ENCODE results near the gene PCDHGC4. TPM values are rescaled to one million over a fixed set of nuclear protein-coding genes. Genes with fewer than 3 reads are reported as not detected.

The PCDHGC4 gene
- total RNA-seq, 1 experiment from 2014 or later = 3.6 TPM

DNA sequence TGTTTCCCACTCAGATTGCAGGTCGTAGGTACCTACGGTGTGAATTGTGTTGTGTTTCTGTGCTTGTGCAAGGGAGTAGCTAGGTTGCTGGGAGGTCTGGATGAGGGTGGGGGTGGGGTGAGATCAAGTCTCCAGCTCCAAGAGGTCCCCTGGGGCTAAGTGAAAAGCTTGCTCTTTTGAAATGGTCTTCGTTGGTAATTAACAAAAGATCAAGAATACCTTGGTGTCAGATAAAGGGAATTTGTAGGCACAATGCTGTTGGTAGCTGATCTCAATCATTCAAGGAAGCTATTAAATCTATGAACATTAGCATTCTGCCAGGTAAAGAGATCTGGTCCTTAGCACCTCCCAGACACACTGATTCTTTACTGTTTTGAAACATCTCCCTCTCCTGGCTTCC, 928 bp upstream of the PCDHGC4 start:
- Histone ChIP-seq H3K27me3 (replicated peaks; ENCODE audit: insufficient read depth, low read depth, low read length, poor library complexity) (no peaks in the 10 kb centered on the region), H3K4me3 (ENCODE audit: low read depth, low read length, poor library complexity, severe bottlenecking) (no peak overlapping the region), H3K9me3 (ENCODE audit: low read depth, low read length, poor library complexity, severe bottlenecking) (no peaks in the 10 kb centered on the region), H3K36me3 (ENCODE audit: insufficient read depth, low read length, poor library complexity, severe bottlenecking) (peaks cover 3% of the 10 kb centered on the region), H3K4me1 (ENCODE audit: insufficient read depth, low read length, poor library complexity, severe bottlenecking) (peaks cover 41% of the 10 kb centered on the region), H3K27ac (ENCODE audit: low read depth, low read length, poor library complexity, severe bottlenecking) (no peak overlapping the region)
- POLR2A ChIA-PET (ENCODE audit: low non-redundant PET) = interaction anchor here (0.5 kb wide), 1 partner anchor 8 kb away, joined by 3 read pairs; the partner anchor contains the start of gene PCDHGC3
- BruUV-seq (replicated peaks) = no TSS peak
- intact Hi-C loops (cut with micrococcal nuclease; ENCODE audit: unreplicated experiment) = no loop called here
- DNase-seq (ENCODE audit: low spot score) = no peak
- TF ChIP-seq, protein P1, sequence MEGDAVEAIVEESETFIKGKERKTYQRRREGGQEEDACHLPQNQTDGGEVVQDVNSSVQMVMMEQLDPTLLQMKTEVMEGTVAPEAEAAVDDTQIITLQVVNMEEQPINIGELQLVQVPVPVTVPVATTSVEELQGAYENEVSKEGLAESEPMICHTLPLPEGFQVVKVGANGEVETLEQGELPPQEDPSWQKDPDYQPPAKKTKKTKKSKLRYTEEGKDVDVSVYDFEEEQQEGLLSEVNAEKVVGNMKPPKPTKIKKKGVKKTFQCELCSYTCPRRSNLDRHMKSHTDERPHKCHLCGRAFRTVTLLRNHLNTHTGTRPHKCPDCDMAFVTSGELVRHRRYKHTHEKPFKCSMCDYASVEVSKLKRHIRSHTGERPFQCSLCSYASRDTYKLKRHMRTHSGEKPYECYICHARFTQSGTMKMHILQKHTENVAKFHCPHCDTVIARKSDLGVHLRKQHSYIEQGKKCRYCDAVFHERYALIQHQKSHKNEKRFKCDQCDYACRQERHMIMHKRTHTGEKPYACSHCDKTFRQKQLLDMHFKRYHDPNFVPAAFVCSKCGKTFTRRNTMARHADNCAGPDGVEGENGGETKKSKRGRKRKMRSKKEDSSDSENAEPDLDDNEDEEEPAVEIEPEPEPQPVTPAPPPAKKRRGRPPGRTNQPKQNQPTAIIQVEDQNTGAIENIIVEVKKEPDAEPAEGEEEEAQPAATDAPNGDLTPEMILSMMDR (conservative IDR thresholded peaks at IDR 0.05; ENCODE audit: low read depth, low read length) = no peak
- no peak for TF ChIP-seq EZH2 (IDR thresholded peaks at IDR 0.05; ENCODE audit: borderline replicate concordance, low read depth, low read length, poor library complexity, severe bottlenecking)
- CTCF ChIA-PET = no interaction called here

DNA sequence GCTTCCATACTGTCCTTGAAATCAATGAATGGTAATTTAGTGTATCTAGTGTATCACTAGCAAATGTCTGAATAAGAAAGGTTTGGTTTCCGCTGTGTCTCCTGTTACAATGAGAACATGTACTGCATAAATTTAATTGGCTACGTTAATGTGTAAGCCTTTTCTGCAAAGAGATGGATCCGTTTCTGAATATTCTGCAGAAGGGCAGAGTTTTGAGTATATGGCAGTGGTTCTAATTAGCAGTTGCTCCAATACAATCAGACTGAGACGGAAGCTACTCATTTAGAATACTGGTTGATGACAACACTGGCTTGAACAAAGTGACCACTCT, 555 bp upstream of the PCDHGC4 start:
- TF ChIP-seq EZH2 (IDR thresholded peaks at IDR 0.05; ENCODE audit: borderline replicate concordance, low read depth, low read length, poor library complexity, severe bottlenecking) = no peak
- TF ChIP-seq, protein P1 (conservative IDR thresholded peaks at IDR 0.05; ENCODE audit: low read depth, low read length) = no peak
- no peak overlapping the region for H3K27ac ChIP-seq (ENCODE audit: low read depth, low read length, poor library complexity, severe bottlenecking)
- intact Hi-C loops (cut with micrococcal nuclease; ENCODE audit: unreplicated experiment) = no loop called here
- DNase-seq (ENCODE audit: low spot score) = no peak
- no TSS peak for BruUV-seq (replicated peaks)
- H3K4me3 ChIP-seq (ENCODE audit: low read depth, low read length, poor library complexity, severe bottlenecking) = no peak overlapping the region
- POLR2A ChIA-PET (ENCODE audit: low non-redundant PET) = interaction anchor here (1.2 kb wide), 1 partner anchor 9 kb away, joined by 3 read pairs; the partner anchor contains the start of gene PCDHGC3
- peaks cover 3% of the 10 kb centered on the region for H3K36me3 ChIP-seq (ENCODE audit: insufficient read depth, low read length, poor library complexity, severe bottlenecking)
- CTCF ChIA-PET = no interaction called here
- H3K27me3 ChIP-seq (replicated peaks; ENCODE audit: insufficient read depth, low read depth, low read length, poor library complexity) = no peaks in the 10 kb centered on the region
- H3K9me3 ChIP-seq (ENCODE audit: low read depth, low read length, poor library complexity, severe bottlenecking) = no peaks in the 10 kb centered on the region
- H3K4me1 ChIP-seq (ENCODE audit: insufficient read depth, low read length, poor library complexity, severe bottlenecking) = peaks cover 41% of the 10 kb centered on the region

DNA sequence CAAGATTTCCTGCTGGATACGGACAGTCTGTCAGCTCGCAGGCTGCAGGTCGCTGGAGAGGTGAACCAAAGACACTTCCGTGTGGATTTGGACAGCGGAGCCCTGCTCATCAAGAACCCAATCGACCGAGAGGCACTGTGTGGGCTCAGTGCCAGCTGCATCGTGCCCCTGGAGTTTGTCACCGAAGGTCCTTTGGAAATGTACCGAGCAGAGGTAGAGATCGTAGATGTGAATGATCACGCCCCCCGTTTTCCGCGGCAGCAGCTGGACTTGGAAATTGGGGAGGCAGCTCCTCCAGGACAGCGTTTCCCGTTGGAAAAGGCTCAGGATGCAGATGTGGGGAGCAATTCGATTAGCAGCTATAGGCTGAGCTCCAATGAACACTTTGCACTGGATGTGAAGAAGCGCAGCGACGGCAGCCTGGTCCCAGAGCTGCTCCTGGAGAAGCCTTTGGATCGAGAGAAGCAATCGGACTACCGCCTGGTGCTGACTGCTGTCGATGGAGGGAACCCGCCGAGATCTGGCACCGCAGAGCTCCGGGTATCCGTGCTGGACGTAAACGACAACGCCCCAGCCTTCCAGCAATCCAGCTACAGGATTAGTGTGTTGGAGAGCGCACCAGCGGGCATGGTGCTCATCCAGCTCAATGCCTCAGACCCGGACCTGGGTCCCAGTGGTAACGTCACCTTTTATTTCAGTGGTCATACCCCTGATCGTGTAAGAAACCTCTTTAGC, 658 bp downstream of the PCDHGC4 start:
- no peak for DNase-seq (ENCODE audit: low spot score)
- TF ChIP-seq EZH2 (IDR thresholded peaks at IDR 0.05; ENCODE audit: borderline replicate concordance, low read depth, low read length, poor library complexity, severe bottlenecking) = no peak
- TF ChIP-seq, protein P1 (conservative IDR thresholded peaks at IDR 0.05; ENCODE audit: low read depth, low read length) = no peak
- CTCF ChIA-PET = no interaction called here
- BruUV-seq (replicated peaks) = no TSS peak
- intact Hi-C loops (cut with micrococcal nuclease; ENCODE audit: unreplicated experiment) = no loop called here
- Histone ChIP-seq H3K4me3 (ENCODE audit: low read depth, low read length, poor library complexity, severe bottlenecking) (no peak overlapping the region), H3K36me3 (ENCODE audit: insufficient read depth, low read length, poor library complexity, severe bottlenecking) (peaks cover 10% of the 10 kb centered on the region), H3K27ac (ENCODE audit: low read depth, low read length, poor library complexity, severe bottlenecking) (no peak overlapping the region), H3K27me3 (replicated peaks; ENCODE audit: insufficient read depth, low read depth, low read length, poor library complexity) (no peaks in the 10 kb centered on the region), H3K4me1 (ENCODE audit: insufficient read depth, low read length, poor library complexity, severe bottlenecking) (peaks cover 29% of the 10 kb centered on the region), H3K9me3 (ENCODE audit: low read depth, low read length, poor library complexity, severe bottlenecking) (no peaks in the 10 kb centered on the region)
- POLR2A ChIA-PET (ENCODE audit: low non-redundant PET) = interaction anchor here (1.2 kb wide), 1 partner anchor 10 kb away, joined by 3 read pairs; the partner anchor contains the start of gene PCDHGC3

Measured in A673 (cell line).